Endometrial microvascular endothelial cells (primary cell): ENCODE results near the gene ADGRB3. TPM values are rescaled to one million over a fixed set of nuclear protein-coding genes. Genes with fewer than 3 reads are reported as not detected.
"Not testable (repeated sequence)": the region's sequence is repeated elsewhere in the genome, so short reads cannot be mapped to it uniquely, and the experiment has no call there.

Experiments
- in situ Hi-C: cut with HindIII; loops from 2 replicates; pipeline ENCODE4 v1.10.0; 2017; ENCODE audit warnings: low sequenced_read_pairs, low pct_unique_long_range_greater_than_20kb; ENCODE audit errors: inconsistent ontology term
- total RNA-seq: library from RNA; depleted of rRNA; stranded (reverse); fragments of >200 nt; gene quantifications from one replicate; pipeline ENCODE4 v1.2.3, GENCODE V29; 2015; ENCODE audit errors: inconsistent ontology term

The ADGRB3 gene
- total RNA-seq, 1 donor from 2014 or later, result not detected

DNA sequence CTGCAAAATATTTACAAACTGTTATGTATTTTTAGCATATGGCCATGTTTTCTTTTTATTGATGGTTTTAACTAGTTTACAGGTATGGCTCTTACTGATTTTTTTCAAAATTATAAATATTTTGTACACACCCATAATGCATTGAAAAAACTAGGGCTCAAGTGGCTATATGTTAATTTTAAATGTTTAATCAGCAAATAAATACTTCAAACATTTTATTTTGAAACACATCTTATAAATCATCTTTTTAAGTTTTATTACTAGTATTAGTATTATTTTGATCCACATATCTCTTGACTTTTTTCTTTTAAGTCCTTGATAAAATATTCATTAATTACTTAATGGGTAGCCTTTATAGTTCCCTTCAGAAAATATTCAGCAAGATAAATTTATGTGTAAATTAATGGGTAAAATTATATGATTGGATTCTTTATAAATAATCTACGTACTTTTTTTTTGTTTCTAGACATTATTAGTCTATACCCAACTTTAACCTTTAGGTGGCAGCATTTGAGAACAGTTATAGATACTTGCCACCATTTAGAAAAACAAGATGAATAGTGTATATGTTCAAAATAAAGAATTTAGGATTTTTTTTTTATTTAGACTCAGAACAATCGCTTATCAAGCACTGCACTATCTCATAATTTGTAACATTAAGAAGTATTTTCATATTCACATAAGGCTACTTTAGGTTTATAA lies 241.9 kb downstream of the ADGRB3 start:
- in situ Hi-C loops, result no loop called here

GRCh38 chr6:68880050-68880813 lies 245.2 kb downstream of the ADGRB3 start:
- in situ Hi-C loops, result no loop called here

DNA sequence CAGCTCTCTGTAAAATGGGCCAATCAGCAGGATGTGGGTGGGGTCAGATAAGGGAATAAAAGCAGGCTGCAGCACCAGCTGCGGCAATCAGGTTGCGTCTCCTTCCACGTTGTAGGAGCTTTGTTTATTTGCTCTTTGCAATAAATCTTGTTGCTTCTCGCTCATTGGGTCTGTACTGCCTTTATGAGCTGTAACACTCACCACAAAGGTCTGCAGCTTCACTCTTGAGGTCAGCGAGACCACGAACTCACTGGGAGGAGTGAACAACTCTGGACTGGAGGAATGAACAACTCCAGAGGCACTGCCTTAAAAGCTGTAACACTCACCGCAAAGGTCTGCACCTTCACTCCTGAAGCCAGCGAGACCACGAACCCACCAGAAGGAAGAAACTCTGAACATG lies 248.2 kb downstream of the ADGRB3 start:
- in situ Hi-C loops, result not testable (repeated sequence)

- in situ Hi-C loops, result no loop called here
These were observed 256.3 kb downstream of the ADGRB3 start for GRCh38 chr6:68891419-68891818.

DNA sequence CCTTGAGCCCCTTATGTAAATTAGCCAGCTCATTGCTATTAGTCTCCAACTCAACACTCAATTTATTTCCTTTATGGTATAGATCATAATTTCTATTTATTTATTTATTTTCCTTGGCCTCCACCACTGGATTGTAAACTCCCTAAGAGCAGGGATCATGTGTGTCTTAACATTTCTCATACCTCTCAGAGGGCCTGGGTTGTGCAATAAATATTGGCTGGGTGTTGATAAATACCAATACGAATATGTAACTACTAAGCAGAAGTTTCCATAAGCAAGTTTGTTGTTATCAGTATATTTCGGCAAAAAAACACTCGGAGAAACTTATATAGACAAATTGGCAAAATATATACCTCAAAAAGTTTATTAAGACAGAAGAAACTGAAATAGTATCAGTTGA lies 257.4 kb downstream of the ADGRB3 start:
- in situ Hi-C loops, result no loop called here

DNA sequence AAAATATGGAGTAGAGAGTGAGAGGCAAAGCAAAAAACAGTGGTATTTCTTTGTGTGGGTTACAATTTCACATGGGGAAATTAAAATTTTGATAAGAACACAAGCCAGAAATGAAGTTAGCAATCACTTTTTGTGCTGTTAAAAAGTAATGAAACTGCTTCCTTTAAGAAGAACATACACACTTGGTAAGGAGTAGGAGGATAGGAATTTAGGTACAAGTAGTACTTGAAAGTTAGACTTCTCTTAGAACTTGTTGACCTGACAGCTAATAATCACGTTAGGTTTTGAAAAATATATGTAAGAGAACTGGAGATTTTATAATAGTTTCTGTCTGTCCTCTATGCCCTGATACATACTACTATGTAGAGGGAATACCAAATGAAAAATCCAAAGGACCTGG lies 260.8 kb downstream of the ADGRB3 start:
- in situ Hi-C loops, result no loop called here

GRCh38 chr6:68901044-68901443 lies 266.0 kb downstream of the ADGRB3 start:
- in situ Hi-C loops, result no loop called here

GRCh38 chr6:68911334-68911733 lies 276.3 kb downstream of the ADGRB3 start:
- in situ Hi-C loops, result no loop called here

- in situ Hi-C loops, result no loop called here
These were observed 276.7 kb downstream of the ADGRB3 start for GRCh38 chr6:68911811-68912210.

DNA sequence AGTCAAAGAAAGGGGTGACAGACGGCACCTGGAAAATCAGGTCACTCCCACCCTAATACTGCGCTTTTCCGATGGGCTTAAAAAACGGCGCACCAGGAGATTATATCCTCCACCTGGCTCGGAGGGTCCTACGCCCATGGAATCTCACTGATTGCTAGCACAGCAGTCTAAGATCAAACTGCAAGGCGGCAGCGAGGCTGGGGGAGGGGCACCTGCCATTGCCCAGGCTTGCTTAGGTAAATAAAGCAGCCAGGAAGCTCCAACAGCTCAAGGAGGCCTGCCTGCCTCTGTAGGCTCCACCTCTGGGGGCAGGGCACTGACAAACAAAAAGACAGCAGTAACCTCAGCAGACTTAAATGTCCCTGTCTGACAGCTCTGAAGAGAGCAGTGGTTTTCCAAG lies 277.7 kb downstream of the ADGRB3 start:
- in situ Hi-C loops, result not testable (repeated sequence)

DNA sequence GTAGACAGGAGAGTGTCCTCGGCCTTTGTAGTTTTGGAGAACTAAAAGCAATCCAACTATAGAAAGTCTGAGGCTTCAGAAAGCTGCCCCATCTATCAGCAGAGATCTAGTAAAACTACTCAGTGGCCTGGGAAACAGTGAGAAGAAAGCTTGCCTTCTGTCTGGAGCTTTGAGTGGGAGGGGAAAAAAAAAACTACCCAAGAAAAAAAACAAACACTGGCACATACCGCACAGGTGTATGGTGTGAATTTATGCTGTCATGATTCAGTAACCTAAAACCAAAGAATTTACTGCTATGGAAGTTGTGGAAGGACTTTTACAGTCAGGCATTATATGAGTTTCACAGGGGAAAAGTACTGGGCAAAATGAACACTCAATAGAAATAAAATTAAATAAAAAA lies 280.5 kb downstream of the ADGRB3 start:
- in situ Hi-C loops, result no loop called here

DNA sequence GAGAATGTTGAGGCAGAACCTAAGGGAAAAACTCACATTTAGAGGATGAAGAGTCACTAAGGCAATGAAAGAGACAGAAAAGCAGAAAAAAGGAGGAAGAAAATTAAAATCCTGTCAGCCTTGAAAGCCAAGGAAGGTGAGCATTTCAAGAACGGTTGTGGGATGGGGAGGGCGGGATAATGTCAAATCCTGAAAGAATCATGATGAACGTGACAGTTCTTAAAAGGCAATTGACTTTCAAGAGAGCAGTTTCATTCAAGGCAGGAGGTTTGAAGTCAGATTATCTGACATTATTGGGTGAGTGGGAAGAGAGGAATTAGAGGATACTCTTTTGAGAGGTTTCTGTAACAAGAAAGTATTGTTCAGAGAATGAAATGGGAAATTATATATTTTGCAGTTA lies 284.5 kb downstream of the ADGRB3 start:
- in situ Hi-C loops, result no loop called here

DNA sequence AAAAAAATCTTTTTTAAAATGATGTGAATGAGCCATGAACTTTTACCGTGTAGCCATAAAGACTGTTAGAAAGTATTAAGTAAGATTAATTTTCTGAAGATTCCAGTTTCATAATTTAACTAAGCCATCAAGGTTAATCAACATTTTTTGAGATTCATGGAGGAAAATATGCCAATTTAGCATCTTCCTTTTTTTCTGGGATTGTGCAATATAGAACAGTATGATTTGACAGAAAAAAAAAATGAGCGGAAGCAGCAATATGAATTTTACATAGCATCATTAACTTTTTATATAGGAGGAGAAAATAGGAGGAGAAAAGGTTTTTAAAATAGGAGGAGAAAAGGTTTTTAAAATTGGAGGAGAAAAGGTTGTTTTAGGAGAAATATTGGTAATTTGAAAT lies 306.3 kb downstream of the ADGRB3 start:
- in situ Hi-C loops, result no loop called here

GRCh38 chr6:68947721-68948120 lies 312.6 kb downstream of the ADGRB3 start:
- in situ Hi-C loops, result no loop called here

GRCh38 chr6:68951270-68951669 lies 316.2 kb downstream of the ADGRB3 start:
- in situ Hi-C loops, result no loop called here

DNA sequence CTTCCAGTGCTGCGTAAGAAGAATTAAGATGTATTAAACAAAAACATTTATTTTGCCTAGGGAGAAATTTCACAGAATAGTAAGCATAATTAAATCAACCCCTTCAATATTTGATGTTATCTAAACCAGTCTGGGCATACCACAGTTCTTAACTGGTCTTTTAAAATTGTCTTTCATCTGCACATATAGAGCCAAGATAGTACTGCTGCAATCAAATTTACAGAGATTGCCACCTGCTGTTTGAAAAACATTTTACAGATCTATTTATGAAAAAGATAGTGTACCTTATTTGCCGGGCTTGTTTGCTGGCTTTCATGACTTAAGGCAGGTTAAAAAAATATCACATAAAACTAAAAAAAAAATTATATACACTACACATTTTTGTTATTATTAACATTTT lies 323.2 kb downstream of the ADGRB3 start:
- in situ Hi-C loops, result no loop called here

GRCh38 chr6:68967549-68968300 lies 332.6 kb downstream of the ADGRB3 start:
- in situ Hi-C loops, result no loop called here

DNA sequence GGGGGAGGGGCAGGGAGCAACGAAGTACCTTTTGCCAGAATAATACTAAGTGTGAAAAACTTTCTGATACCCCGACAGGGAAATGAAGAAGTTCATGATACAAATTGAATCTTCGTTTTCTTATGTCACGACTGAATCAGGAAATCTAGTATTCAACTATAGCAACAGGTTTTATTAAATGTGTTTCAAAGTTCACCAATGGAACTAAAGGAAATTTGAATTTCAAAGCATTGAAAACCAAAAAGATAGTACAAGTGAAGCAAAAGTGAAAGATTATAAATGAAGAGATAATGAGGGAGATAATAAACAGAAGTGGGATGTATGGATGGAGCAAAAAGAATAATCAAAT lies 333.2 kb downstream of the ADGRB3 start:
- in situ Hi-C loops, result no loop called here

GRCh38 chr6:68973066-68973465 lies 338.0 kb downstream of the ADGRB3 start:
- in situ Hi-C loops, result no loop called here

GRCh38 chr6:68975064-68975463 lies 340.0 kb downstream of the ADGRB3 start:
- in situ Hi-C loops, result no loop called here
